DOHH2 (cell line): ENCODE results near the gene SIX3.

ENCODE experiments used
- EZH2phosphoT487 ChIP-seq: fragments of 200-600 bp; sonication (generic); IDR thresholded peaks from 2 replicates; pipeline ENCODE4 v1.6.1; 2017; ENCODE audit warnings: borderline replicate concordance, mild to moderate bottlenecking, antibody characterized with exemption, low read length, moderate library complexity, mixed read lengths
- TF ChIP-seq, protein P1 (sequence below): fragments of 200-600 bp; sonication (generic); IDR thresholded peaks from one replicate; pipeline ENCODE4 v1.5.1; 2014; ENCODE audit warnings: antibody characterized with exemption, mild to moderate bottlenecking, low read depth, low read length; ENCODE audit not compliant: poor library complexity, severe bottlenecking

DNA sequence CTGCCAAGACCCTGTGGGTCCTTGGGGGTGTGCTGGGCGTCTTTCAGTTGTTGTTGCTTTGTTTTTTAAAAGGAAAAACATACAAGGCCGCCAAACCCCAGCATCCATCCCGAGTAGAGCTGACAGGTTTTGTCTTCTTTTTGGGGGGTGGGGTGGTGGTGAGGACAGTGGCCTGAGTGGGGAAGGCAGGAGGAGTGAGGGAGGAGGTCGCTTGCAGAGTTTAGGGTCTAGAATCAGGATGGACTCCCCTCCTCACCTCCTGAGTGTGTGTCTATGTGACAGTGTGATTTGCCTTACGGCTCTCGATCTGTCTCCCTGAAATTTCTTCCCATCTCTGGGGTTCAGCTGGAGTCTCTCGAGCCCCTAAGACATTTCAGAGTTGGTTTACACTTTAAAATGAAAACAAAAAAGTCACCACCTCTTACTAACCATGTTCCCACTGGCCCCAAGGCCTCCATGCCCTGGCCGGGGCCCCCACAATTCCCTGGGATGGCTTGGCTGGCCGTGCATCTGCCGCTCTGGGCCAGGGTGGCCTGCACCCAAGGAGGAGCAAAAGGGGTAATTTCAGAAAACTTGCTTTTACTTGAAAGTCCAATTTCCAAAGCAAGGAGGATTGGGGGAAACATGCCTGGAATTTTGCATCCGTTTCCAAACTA is 5.0 kb downstream of the SIX3 start:
- TF ChIP-seq, protein P1, sequence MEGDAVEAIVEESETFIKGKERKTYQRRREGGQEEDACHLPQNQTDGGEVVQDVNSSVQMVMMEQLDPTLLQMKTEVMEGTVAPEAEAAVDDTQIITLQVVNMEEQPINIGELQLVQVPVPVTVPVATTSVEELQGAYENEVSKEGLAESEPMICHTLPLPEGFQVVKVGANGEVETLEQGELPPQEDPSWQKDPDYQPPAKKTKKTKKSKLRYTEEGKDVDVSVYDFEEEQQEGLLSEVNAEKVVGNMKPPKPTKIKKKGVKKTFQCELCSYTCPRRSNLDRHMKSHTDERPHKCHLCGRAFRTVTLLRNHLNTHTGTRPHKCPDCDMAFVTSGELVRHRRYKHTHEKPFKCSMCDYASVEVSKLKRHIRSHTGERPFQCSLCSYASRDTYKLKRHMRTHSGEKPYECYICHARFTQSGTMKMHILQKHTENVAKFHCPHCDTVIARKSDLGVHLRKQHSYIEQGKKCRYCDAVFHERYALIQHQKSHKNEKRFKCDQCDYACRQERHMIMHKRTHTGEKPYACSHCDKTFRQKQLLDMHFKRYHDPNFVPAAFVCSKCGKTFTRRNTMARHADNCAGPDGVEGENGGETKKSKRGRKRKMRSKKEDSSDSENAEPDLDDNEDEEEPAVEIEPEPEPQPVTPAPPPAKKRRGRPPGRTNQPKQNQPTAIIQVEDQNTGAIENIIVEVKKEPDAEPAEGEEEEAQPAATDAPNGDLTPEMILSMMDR = no peak
- no peak for TF ChIP-seq EZH2phosphoT487
